WERI-Rb-1 (cell line): ENCODE results near the gene IGSF9.
A peak's percentile ranks its signal among the peaks of the same experiment; 100 is the strongest.

Experiments
- DNase-seq: peaks from one replicate; pipeline ENCODE4 v3.0.0-alpha.2; 2020
- H3K27ac ChIP-seq: fragments of 250-450 bp; sonication (Bioruptor Pico); 2 replicates; pipeline ENCODE4 v1.5.1; 2020; ENCODE audit warnings: mild to moderate bottlenecking, moderate library complexity
- H3K27me3 ChIP-seq: fragments of 250-450 bp; sonication (Bioruptor Pico); 2 replicates; pipeline ENCODE4 v1.5.1; 2021; ENCODE audit warnings: mild to moderate bottlenecking, low read depth, moderate library complexity; ENCODE audit not compliant: insufficient read depth, severe bottlenecking
- H3K36me3 ChIP-seq: fragments of 250-450 bp; sonication (Bioruptor Pico); 2 replicates; pipeline ENCODE4 v1.5.1; 2020; ENCODE audit warnings: mild to moderate bottlenecking, moderate library complexity
- H3K4me3 ChIP-seq: 2 replicates; pipeline ENCODE4 v1.5.1; 2011; ENCODE audit warnings: low read depth, mild to moderate bottlenecking, control low read depth, low read length
- H3K9me3 ChIP-seq: fragments of 250-450 bp; sonication (Bioruptor Pico); 2 replicates; pipeline ENCODE4 v1.5.1; 2021; ENCODE audit warnings: mild to moderate bottlenecking, moderate library complexity; ENCODE audit not compliant: severe bottlenecking
- TF ChIP-seq, protein P1 (sequence below): IDR thresholded peaks from 2 replicates; pipeline ENCODE4 v1.5.1; 2011; ENCODE audit warnings: low read depth, mild to moderate bottlenecking, control low read depth, inconsistent platforms, low read length

Gene IGSF9

DNA sequence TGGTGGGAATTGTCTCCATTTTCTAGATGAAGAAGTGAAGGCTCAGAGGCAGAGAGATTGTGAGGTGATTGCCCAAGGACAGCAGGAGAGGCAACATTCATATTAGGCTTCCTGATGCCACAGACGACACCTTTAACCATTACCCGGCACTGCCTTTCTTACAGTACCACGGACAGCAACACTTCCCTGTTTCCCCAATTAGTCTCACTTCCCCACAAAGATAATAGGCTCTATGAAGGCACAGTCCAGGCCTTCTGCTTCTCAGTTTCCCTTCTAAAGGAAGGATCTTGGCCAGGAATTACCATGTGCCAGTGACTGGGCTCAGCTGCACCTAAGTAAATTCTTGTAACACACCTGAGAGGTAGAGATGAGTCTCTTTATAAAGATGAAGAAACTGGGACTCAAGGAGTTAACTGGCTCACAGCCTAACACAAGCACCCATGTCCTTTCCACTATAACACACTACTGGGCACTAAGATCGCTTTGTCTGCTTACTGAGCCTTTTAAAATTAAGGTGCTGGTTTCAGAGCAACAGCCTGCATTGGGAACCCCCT is 9.6 kb downstream of the IGSF9 start:
- H3K9me3 ChIP-seq = no peaks in the 10 kb centered on the region
- DNase-seq = no peak
- peak overlapping the region; percentile 97 for H3K27ac ChIP-seq
- H3K27me3 ChIP-seq = no peaks in the 10 kb centered on the region
- H3K36me3 ChIP-seq = peaks cover 98% of the 10 kb centered on the region
- no peak overlapping the region for H3K4me3 ChIP-seq
- TF ChIP-seq, protein P1, sequence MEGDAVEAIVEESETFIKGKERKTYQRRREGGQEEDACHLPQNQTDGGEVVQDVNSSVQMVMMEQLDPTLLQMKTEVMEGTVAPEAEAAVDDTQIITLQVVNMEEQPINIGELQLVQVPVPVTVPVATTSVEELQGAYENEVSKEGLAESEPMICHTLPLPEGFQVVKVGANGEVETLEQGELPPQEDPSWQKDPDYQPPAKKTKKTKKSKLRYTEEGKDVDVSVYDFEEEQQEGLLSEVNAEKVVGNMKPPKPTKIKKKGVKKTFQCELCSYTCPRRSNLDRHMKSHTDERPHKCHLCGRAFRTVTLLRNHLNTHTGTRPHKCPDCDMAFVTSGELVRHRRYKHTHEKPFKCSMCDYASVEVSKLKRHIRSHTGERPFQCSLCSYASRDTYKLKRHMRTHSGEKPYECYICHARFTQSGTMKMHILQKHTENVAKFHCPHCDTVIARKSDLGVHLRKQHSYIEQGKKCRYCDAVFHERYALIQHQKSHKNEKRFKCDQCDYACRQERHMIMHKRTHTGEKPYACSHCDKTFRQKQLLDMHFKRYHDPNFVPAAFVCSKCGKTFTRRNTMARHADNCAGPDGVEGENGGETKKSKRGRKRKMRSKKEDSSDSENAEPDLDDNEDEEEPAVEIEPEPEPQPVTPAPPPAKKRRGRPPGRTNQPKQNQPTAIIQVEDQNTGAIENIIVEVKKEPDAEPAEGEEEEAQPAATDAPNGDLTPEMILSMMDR = no peak

DNA sequence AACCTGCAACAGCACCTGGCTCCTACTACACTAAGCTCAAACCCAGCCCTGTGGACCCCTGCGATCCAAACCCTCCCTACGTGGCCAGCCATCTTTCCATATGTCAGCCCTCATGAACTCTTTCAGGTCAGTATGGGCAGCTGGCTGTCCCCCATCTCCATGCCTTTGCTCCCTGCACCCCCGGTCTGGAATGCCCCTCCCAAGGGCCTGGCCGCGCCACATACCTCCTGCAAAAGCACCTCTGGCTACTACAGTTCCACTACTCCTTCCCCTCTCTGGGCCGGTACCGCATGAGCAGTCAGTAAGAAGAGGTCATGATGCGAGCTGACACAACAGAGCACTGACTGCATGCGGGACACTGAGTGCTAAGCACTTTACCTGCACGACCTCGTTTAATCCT is 10.1 kb downstream of the IGSF9 start:
- TF ChIP-seq, protein P1 = no peak
- Histone ChIP-seq H3K36me3 (peaks cover 98% of the 10 kb centered on the region), H3K27ac (no peak overlapping the region; the same call in 1 of the 2 replicates), H3K27me3 (no peaks in the 10 kb centered on the region), H3K9me3 (no peaks in the 10 kb centered on the region), H3K4me3 (no peak overlapping the region)
- no peak for DNase-seq

DNA sequence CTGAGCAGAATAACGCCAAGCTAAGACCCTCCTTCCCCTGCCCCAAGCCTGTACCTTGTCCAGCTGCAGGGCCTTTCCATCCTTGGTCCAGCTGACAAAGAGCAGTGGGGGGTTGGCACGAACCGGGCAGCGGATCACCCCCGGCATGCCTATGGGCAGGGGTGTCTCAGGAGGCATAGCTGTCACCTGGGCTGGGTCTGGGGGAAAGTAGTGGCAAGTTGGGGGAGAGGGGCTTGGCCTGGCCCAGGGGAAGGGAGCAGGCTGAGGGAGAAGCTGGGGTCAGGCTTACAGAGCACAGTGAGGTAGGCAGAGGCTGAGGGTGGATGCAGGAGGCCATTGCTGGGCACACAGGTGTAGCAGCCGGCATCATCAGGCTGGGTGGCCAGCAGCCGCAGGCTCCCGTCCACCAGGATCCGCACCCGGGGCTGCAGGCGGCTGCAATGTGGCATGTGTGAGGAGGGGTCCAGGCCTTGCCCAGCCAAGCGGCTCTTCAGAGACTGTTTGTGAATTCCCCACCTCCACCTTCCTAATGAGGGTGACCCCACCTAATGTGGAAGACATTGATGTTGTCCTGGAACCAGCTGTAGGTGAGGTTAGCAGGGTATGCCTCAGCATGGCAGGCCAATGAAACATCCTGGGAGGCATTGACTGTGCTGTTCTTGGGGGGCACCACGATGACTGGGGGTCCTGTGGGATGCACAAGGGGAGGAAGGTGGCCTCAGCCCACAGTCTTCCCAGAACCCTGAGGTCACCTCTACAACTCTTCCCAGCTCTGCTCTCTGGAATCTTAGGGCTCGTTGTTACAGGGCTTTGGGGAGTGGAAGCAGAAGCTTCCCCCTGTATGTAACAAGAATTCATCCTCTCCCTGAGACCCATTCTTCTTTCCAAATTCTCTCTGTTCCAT is 11.0 kb downstream of the IGSF9 start:
- no peak for DNase-seq
- Histone ChIP-seq H3K27ac (no peak overlapping the region), H3K27me3 (no peaks in the 10 kb centered on the region), H3K4me3 (no peak overlapping the region), H3K36me3 (peaks cover 98% of the 10 kb centered on the region), H3K9me3 (no peaks in the 10 kb centered on the region)
- TF ChIP-seq, protein P1 = no peak

DNA sequence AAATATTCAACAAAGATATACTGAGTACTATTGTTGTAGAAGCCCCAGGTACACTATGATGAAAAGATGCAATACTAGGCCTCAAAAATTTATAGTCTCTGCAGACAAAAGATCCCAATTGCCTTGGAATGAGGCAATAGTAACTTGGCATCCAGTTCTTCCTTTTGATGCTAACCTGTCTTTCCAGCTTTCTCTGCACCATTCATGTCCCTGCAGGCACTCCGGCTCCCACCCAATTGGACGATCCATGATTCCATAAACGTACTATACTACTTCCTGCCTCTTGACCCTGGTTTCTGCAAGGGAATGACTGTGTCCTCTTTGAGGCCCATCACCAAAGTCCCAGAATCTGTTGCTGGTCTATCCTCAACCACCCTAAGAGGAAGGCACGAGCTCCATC is 12.1 kb downstream of the IGSF9 start:
- no peak for DNase-seq
- no peaks in the 10 kb centered on the region for H3K27me3 ChIP-seq
- H3K36me3 ChIP-seq = peaks cover 98% of the 10 kb centered on the region
- H3K27ac ChIP-seq = no peak overlapping the region
- no peak overlapping the region for H3K4me3 ChIP-seq
- TF ChIP-seq, protein P1 = no peak
- no peaks in the 10 kb centered on the region for H3K9me3 ChIP-seq

DNA sequence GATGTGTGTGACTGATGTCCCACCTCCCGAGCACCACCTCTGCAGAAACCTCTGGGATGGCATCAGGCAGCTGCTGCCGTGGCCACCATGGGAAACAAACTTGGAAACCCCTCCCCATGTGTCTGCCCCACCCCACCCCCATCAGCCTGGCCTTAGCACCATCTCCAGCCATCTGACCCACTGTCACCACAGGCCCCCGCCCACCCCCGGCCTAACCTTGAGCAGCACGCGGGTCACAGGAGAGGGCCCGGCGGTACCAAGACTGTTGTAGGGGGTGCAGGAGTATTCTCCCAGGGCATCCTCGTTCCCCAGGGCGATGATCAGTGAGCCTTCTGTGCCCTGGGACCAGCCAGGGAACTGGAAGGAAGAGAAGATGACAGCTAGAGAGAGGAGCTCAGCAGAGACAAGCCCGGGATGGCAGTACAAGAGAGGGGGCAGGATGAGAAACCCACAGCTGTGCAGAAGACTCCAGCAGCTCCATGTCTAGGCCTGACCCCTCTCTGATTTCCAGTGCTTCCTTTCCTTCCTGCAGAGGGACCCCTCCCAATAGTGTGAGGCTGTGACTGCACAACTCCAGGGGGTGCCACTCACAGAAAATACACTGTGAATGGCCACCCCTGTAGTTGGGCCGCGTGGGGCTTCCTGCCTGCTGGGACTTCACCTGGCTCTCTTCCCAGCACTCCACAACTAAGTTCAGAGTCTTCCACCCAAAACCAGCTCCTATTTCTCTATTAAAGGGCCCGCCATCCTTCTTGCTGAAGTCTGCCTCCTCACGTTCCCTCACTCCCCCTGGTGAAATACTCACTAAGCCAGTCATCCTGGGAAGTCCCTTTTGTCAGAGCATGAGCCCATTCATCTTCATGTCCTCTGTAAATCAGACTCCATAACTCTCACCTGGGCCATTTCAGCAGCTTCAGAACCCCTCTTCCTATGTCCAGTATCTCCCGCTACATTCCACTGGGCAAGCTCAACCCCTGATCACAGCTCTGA is 12.8 kb downstream of the IGSF9 start:
- H3K27me3 ChIP-seq = no peaks in the 10 kb centered on the region
- no peak for DNase-seq
- TF ChIP-seq, protein P1 = 0 out of 2 replicates have a peak, but pooled peaks have one; percentile 6
- no peak overlapping the region for H3K4me3 ChIP-seq
- H3K9me3 ChIP-seq = no peaks in the 10 kb centered on the region
- H3K36me3 ChIP-seq = peaks cover 100% of the 10 kb centered on the region
- peak overlapping the region; percentile 15; the same call in 1 of the 2 replicates for H3K27ac ChIP-seq
